ENCODE data around the gene NDUFV3.

The NDUFV3 gene

GRCh38 chr21:42892931-42893755 lies at the start of gene NDUFV3:
Gene NDUFV3, plus strand, starts transcription at chr21:42893309. Its CDS starts 25 bp downstream, at chr21:42893334.
- no peak; the same call in 1 of the 2 replicates for TF ChIP-seq TEAD4 (IDR thresholded peaks at IDR 0.05)
- peak; percentile 94 for TF ChIP-seq YY1 (IDR thresholded peaks at IDR 0.05; ENCODE audit: low read depth)
- no peak for TF ChIP-seq RAD21 (IDR thresholded peaks at IDR 0.05; ENCODE audit: low read depth)
- peak; percentile 71 for TF ChIP-seq EGR1 (IDR thresholded peaks at IDR 0.05)
- no peak; the same call in none of the 2 replicates for TF ChIP-seq MAX (IDR thresholded peaks at IDR 0.05)
- peak; percentile 99 for TF ChIP-seq TAF1 (IDR thresholded peaks at IDR 0.05; ENCODE audit: low read depth)
- no peak for TF ChIP-seq FOXM1 (IDR thresholded peaks at IDR 0.05; ENCODE audit: borderline replicate concordance, low read depth)
- TF ChIP-seq CEBPB (IDR thresholded peaks at IDR 0.05) = no peak
- peak; percentile 84 for TF ChIP-seq CREB1 (IDR thresholded peaks at IDR 0.05; ENCODE audit: low read depth)
- TF ChIP-seq EP300 (IDR thresholded peaks at IDR 0.05; ENCODE audit: borderline replicate concordance) = no peak
- TF ChIP-seq NFIC (IDR thresholded peaks at IDR 0.05) = no peak
- 0 out of 2 replicates have a peak, but pooled peaks have one; percentile 18 for TF ChIP-seq REST (IDR thresholded peaks at IDR 0.05; ENCODE audit: low read depth)
- no peak; the same call in 1 of the 2 replicates for TF ChIP-seq ZBTB7A (IDR thresholded peaks at IDR 0.05; ENCODE audit: low read depth)
- TF ChIP-seq TCF12 (IDR thresholded peaks at IDR 0.05; ENCODE audit: low read depth) = no peak; the same call in 1 of the 2 replicates
- no peak; the same call in 1 of the 2 replicates for TF ChIP-seq USF1 (IDR thresholded peaks at IDR 0.05)

DNA sequence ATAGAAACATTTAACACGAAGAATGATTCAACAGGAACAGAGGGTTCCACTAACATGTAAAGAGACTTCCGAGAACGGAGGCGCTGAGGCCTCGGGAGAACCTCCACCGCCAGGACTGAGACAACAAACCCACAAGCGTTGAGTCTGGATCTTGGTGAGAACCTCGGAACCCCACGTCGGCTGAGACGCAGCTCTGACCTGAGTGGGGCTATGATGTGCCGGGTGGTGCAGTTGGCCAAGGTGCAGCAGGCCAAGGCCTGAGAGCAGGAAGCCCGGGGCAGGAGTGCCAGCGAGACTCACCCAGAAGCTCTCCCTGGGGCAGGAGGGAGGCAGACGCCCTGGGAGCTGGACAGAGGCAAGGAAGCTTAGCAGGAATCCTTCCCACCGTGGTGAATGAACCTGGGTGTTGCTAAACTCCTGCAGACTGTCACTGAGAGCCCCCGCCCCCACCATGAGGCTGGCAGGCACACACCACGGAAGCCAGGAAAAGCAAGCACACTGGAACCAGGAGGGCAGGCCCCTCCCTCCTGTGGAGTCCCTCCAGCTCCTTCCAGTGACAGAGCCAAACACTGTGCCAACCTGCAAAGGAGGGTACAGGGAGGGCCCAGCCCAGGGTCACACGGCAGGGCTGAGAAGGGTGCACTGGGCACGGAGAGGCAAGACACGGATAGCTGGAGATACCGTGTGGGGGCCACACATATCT lies 48.5 kb upstream of the NDUFV3 start:
- TF ChIP-seq RAD21 (IDR thresholded peaks at IDR 0.05; ENCODE audit: low read depth) (no peak), CEBPB (IDR thresholded peaks at IDR 0.05) (no peak), REST (IDR thresholded peaks at IDR 0.05; ENCODE audit: low read depth) (no peak), NFIC (IDR thresholded peaks at IDR 0.05) (no peak), TEAD4 (IDR thresholded peaks at IDR 0.05) (no peak), YY1 (IDR thresholded peaks at IDR 0.05; ENCODE audit: low read depth) (no peak), TAF1 (IDR thresholded peaks at IDR 0.05; ENCODE audit: low read depth) (no peak), TCF12 (IDR thresholded peaks at IDR 0.05; ENCODE audit: low read depth) (no peak), CREB1 (IDR thresholded peaks at IDR 0.05; ENCODE audit: low read depth) (no peak)

DNA sequence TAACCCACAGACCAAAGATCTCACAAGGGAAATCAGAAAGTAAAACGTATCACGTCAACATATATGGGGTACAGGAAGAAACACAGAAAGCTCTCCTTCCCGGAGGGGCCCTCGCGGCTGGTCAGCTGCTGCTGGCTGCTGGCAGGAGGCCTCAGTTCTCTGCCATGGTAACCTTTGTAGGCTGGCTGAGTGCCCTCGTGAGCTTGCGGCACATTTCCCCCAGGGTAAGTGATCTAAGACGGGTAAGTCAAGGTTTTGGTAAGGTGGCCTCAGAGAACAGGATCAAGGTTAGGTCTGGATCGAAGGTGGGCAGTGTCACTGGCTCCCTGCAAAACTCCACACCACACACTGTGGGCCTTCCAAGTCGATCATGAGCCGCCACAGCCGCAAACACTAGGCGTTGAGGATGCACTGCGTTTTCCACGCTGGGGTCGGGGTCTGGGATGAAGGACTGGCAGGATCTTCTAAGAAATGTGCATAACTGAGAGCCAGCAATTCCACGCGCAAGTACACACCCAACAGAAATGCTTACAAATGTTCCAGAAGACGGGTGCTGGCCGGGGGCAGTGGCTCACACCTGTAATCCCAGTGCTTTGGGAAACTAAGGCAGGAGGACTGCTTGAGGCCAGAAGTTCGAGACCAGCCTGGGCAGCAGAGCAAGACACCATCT lies 47.7 kb upstream of the NDUFV3 start:
- TF ChIP-seq ZBTB7A (IDR thresholded peaks at IDR 0.05; ENCODE audit: low read depth) (no peak), FOXM1 (IDR thresholded peaks at IDR 0.05; ENCODE audit: borderline replicate concordance, low read depth) (no peak), CREB1 (IDR thresholded peaks at IDR 0.05; ENCODE audit: low read depth) (no peak), REST (IDR thresholded peaks at IDR 0.05; ENCODE audit: low read depth) (no peak), RAD21 (IDR thresholded peaks at IDR 0.05; ENCODE audit: low read depth) (no peak), MAX (IDR thresholded peaks at IDR 0.05) (no peak), CEBPB (IDR thresholded peaks at IDR 0.05) (no peak), TCF12 (IDR thresholded peaks at IDR 0.05; ENCODE audit: low read depth) (no peak), USF1 (IDR thresholded peaks at IDR 0.05) (no peak), EGR1 (IDR thresholded peaks at IDR 0.05) (no peak), NFIC (IDR thresholded peaks at IDR 0.05) (no peak), TEAD4 (IDR thresholded peaks at IDR 0.05) (no peak), EP300 (IDR thresholded peaks at IDR 0.05; ENCODE audit: borderline replicate concordance) (no peak)
